CD4-positive, alpha-beta T cell treated with Interleukin-10 for 1 hour (primary cell): ENCODE measurements around the gene PARM1.

Source experiments
- DNase-seq: peaks from one replicate; pipeline ENCODE4 v3.0.0-alpha.2; 2020

The PARM1 gene

DNA sequence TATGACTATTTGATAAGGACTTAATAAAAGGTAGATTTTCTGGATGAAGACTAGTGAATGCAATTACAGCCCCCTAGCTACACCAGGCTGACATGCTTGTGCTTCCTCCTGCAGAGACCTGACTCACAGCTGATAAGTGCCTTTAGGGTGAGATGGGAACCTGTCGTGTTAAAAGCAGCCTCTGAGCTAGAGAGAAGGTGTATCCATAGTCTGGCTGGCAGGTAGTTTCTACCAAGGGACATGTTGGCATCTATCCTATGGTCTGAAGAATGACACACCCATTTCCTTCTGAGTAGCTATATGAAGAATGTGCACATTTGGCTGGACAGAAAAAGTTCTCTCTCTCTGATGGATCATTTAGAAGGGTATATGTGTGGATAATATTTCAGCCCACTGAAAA is 64.1 kb downstream of the PARM1 start:
- no peak for DNase-seq

DNA sequence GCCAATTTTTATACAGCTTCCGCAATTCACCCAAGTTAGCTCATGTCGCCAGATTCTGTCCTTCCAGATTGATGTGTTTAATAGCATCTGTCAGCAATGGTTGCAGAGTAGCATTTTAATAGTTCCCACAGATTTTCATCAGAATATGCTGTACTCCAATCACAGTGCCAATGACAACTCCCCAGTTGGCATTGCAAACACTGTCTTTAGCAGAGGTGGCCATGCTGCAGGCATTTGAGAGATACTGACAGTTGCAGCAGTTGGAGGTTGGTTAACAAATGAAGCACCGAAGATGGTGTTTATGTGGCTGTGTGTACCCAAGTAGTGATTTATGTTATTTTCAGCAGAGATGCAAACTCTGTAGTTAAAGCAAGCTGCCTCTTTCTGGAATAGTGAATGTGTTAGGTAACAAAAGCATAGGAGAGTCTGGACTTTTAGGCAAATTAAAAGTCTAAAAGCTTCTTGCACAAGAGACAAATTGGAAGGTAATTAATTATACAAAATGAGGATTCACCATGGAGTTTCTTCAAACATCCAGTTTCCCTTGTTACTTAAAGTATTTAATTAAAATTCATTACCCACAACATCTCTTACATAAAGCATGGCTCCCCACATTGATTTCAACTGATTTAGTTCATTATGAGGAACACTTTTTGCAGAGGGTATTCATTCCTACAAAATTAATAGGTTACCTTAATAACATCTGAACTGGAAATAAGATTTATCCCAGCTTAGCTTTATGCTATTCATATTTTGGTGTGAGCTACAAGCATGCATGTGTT is 65.2 kb downstream of the PARM1 start:
- DNase-seq: no peak

GRCh38 chr4:74999714-75000309 is 66.9 kb downstream of the PARM1 start:
- DNase-seq: no peak

DNA sequence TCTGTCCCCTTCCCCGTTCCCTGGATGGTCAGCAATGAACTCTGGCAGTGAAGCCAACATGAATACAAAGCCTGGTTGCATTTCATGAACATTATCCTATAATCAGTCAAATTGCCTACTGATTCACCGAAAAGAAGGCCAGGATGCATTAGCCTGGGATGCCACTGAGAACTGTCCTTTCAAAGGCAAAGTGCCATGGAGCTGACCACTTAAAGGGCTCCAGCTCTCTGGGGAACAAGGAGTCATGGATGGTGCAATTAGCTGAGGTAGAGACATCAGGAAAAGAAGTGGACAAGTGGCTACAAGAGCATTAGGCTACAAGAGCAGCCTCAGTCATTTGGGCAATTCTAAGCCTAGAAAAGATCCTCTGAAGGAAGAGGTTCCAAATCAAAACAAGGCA is 69.0 kb downstream of the PARM1 start:
- no peak for DNase-seq

DNA sequence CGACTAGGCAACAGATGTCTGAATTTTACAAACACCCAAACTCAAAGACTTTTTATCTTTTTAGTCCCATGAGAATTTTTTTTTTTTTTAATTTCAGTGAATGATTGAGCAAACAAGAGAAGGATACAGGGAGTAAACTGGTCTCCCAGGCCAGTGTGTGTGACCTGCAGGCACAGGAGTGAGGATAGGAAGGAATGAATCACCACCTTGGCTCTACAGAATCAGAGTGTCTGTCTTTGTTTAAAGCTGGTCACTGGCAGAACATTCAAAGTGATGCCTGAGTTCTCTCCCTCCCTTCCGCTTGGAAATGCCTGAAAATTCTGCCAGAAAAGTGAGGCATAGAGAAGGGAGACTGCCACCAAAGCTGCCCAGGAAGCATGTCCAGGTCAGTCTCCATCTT is 69.5 kb downstream of the PARM1 start:
- no peak for DNase-seq

DNA sequence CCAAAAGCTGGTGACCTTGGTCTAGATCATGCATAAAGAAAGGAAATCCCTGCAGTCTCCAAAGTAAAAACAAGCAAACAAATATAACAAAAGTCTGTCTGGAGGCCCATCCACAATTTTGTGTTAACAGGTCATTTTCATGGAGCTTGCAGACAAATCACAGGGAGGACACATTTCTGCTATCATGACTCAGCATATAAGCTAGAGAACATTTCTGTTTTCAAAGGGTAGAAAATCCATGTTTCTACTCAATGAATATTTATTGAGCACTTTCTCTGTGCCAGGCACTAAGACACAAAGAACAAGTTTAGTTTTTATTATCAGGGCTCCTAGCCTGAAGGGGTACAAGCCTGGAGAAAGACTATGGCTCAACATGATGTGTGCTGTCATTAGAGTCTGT is 71.1 kb downstream of the PARM1 start:
- no peak for DNase-seq

- DNase-seq: no peak
These were observed 72.1 kb downstream of the PARM1 start for GRCh38 chr4:75004755-75005668.

DNA sequence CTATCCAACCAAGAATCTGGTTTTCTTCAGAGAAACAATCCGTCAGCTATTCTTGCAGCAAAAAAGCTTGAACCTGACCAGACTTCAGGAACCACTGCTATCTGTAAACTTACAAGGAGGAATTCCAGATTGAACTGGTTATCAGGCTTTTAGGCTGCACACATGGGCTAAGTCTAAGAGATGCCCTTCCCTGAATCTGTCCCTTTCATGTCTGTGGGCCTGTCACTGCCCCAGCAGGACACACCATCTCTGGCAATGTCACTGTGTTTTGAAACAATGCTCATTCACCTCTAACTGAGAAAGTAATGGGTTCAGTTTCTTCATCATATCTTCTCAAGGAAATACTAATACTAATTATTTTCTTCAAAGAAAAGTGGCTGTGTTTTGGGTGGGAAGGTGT is 72.8 kb downstream of the PARM1 start:
- no peak for DNase-seq

- DNase-seq: no peak
These were observed 75.0 kb downstream of the PARM1 start for GRCh38 chr4:75007891-75008290.

DNA sequence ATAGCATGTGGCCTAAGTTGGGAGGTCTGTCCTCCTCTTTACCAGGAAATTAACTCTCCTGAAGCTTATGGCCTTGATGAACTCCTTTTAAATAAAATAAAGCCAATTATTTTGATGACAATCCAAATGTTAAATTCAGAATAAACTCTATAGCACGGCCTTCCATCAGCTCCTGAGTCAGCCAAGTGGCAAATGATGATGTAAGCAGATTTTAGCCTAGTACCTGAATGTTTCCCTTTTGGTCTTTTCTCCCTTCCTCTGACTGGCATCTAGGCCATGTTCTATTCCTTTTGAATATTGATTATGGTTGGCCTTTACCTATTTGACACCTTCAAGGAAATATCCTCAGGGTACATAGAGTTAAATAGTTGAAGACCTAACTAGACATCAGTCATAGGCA is 76.2 kb downstream of the PARM1 start:
- DNase-seq: no peak

DNA sequence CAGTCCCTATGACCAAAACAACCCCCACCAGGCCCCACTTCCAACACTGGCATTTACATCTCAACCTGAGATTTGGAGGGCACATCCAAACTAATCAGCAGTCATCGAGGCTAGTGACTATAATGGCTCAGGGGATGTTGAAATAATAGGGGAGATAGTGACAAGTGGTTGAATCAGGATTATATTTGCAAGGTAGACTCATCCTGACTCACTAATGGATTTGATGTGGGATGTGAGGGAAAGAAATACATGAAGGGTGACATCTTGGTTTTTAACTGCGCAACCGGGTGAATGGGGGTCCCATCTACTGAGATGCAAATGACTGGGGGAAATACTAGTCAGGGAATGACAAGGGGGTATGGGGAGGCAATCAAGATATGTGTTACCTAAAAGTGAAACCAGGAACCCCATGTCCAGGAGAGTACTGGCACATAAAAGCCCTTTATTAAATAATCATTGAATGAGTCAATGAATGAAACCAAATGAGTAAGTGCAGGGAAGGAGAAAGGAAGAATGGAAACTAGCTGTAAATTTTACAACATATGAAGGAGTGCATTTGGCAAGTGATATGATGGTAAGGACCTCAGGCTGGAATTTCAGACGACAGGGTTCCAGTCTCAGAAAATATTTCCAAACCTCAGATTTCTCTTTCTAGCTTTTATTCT is 78.3 kb downstream of the PARM1 start:
- no peak for DNase-seq

DNA sequence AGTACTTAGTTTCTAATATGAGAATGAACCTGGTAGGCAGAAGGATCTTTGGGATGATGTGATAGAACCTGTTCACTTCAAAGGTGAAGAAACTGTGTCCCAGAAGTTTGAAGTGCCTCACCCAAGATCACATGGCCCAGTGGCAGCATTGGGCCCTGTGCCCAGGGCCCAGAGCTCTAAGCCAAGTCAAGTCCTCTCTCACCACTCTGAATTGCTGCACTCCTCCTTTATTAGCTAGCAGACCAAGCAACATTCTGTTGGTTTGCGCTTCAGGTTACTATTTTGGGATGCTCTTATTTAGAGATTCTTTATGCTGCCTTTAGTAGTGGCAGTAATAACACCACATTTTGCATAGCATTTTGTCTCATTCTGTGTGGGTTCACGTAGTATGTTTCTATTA is 82.7 kb downstream of the PARM1 start:
- DNase-seq: no peak

GRCh38 chr4:75016472-75016871 is 83.6 kb downstream of the PARM1 start:
- DNase-seq: no peak

DNA sequence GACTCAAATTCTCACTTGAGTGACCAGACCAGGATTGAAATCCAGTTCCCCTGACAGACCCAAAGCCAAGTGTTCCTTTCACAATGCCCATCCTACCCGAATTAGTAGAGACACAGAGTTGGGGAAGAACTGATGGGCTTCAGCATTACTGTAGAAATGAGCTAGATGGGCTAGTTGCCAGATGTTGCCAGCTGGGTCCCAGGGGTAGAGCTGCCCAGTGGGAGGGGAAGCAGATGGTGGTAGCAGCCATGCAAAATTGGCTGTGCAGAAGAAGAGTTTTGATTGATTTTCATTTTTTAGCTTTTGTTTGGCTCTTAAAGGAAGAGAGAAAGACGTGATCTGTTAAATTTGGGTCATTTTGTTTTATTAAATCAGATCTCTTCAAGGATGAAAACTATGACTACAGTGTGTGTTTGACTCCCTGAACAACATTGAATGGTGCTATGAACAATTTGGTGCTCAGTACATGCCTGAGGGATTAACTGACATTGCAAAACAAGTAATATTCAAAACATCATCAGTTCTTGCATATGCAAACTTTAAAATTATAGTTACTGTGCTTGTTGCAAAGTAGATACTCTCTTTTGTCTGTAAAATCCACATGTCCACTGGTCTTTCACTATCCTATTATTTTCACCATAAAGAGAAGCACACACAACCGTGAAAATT is 86.0 kb downstream of the PARM1 start:
- no peak for DNase-seq

- no peak for DNase-seq
These were observed 92.5 kb downstream of the PARM1 start for GRCh38 chr4:75025431-75025830.

DNA sequence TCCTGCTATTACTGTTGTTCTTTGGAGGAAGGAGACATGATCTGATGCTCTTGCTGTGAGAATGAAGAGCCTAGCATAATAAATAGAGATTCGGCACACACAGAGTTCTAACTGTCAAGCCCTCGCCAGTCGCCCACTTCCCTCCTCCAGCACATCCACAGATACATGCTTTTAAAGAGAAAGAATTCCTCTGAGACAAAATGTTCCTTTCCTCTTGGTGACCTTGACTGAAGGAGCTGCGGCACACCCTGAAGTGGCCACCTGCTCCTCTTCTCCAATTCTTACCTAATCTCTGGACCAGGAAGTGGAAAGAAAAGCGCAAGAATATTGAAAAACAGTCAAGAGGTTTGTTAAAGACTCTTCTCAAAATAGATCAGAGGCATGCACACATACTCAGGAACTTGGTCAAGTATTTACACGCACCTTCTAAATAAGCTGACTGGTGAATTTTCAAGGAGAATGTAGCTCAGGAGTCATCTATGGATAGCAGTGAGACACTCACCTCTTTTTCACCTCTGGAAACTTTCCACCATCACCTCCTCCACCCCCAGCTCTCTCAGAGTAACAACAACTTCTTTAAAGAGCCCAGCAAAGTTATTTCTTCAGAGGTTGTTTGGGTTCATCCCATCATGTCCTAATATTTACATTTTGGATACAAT is 95.4 kb downstream of the PARM1 start:
- DNase-seq: no peak

- no peak for DNase-seq
These were observed 97.1 kb downstream of the PARM1 start for GRCh38 chr4:75030028-75030427.

GRCh38 chr4:75030649-75031235 is 97.8 kb downstream of the PARM1 start:
- no peak for DNase-seq

DNA sequence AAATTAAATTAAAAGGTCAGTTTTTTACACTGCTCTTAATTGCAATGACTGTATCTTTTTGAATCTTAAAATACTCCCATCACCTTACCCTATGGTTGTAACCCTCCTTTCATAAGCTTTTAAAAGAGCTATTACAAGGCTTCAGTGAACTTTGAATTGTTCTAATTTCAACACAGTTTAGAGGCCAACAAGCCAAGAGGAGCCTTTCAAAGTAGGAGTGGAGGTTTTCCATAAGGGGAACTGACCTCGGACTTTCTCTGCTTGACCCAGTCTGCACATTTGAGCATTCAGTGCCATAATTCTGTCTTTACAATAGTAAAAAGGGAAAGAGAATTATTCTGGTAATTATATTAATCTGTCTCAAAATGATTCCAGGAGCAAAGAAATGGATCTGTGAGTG is 98.9 kb downstream of the PARM1 start:
- no peak for DNase-seq

DNA sequence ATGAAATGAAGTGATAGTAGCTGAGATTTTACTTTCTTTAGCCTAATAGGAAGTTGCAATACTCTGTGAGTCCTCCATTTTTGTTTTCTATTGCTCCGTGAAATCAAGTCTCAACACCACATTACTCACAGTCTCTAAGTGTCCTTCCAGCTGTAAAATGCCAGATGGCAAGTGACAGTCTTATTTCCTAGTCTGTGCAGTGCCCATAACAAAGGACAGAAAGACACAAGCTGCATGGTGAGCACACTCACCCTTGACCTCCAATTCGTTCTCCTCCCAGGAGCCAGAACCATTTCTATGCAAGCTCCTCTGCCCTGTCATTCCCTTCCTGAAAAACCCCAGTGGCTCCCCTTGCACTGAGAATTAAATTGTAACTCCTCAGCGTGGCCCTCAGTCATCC is 101.6 kb downstream of the PARM1 start:
- DNase-seq: no peak

DNA sequence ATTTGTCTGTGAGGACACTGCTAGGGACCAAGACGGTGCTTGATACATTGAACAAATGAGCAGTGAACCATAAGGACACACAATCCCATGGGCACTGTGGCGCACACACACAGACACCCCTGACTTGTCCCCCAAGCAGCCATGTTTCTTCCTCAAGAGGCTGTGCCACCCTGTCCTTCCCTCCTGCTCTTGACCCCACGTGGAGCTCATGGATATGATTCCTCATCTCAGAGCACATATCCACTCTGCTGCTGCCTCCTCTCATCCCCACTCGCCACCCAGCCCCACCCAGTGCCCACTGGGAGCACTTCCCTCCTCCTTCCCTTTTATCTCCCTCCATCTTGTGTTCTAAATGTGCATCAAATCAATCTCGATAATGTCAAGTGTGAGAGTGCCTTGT is 102.4 kb downstream of the PARM1 start:
- DNase-seq: no peak
